Breast epithelium (tissue), 4 donors: Measurements from ENCODE around the gene L3MBTL2. TPM values are rescaled to one million over a fixed set of nuclear protein-coding genes. Genes with fewer than 3 reads are reported as not detected.

Experiments
- DNase-seq, 2 donors: peaks; one replicate each; pipeline ENCODE4 v3.0.0-alpha.2; 2019; ENCODE audit warnings: low spot score in 2 of 2
- H3K27ac ChIP-seq, 2 donors: fragments of 200-600 bp; sonication (generic) in 1 of 2; one replicate each; pipeline ENCODE4 v1.5.1; 2016 to 2019; ENCODE audit warnings: mild to moderate bottlenecking in 1 of 2
- H3K27me3 ChIP-seq, 2 donors: fragments of 200-600 bp; sonication (generic) in 1 of 2; one replicate each; pipeline versions ENCODE4 v1.5.1 to v1.6.0; 2017 to 2019; ENCODE audit warnings: control low read depth in 1 of 2, mild to moderate bottlenecking in 1 of 2
- H3K36me3 ChIP-seq: fragments of 200-600 bp; one replicate; pipeline ENCODE4 v1.5.1; 2019
- H3K4me1 ChIP-seq, 2 donors: fragments of 200-600 bp; sonication (generic); one replicate each; pipeline ENCODE4 v1.5.1; 2016 to 2019; ENCODE audit warnings: control low read depth in 1 of 2
- H3K4me3 ChIP-seq, 3 donors: fragments of 200-600 bp; sonication (generic); 1 replicate in 2 of 3; 2 replicates in 1 of 3; pipeline ENCODE4 v1.5.1; 2016 to 2019; ENCODE audit warnings: mild to moderate bottlenecking in 3 of 3, moderate library complexity in 2 of 3
- H3K9me3 ChIP-seq, 2 donors: fragments of 200-600 bp; sonication (generic) in 1 of 2; one replicate each; pipeline ENCODE4 v1.5.1; 2016 to 2019; ENCODE audit warnings: control low read depth in 1 of 2
- CTCF ChIP-seq, 3 donors: fragments of 450-650 bp; IDR thresholded peaks; one replicate each; pipeline ENCODE4 v1.5.1; 2016 to 2017; ENCODE audit warnings: antibody characterized with exemption in 3 of 3, mild to moderate bottlenecking in 3 of 3, moderate library complexity in 3 of 3
- POLR2A ChIP-seq: fragments of 450-650 bp; IDR thresholded peaks from one replicate; pipeline ENCODE4 v1.6.1; 2016; ENCODE audit warnings: antibody characterized with exemption, mild to moderate bottlenecking, moderate library complexity
- POLR2AphosphoS5 ChIP-seq, 3 donors: sonication (generic); formaldehyde crosslinking; IDR thresholded peaks; one replicate each; pipeline ENCODE4 v1.6.1; 2017; ENCODE audit warnings: antibody characterized with exemption in 3 of 3
- intact Hi-C: fragments of 100-400 bp; cut with DNase I; formaldehyde crosslinking; loops from one replicate; pipeline ENCODE4 v1.15.1; 2023; ENCODE audit warnings: low total_unique reads
- total RNA-seq, 3 donors: library from RNA; depleted of rRNA; stranded (reverse); fragments of >200 nt; gene quantifications; one replicate each; pipeline ENCODE4 v1.1.0, GENCODE V29; 2016

Gene L3MBTL2
- total RNA-seq, 3 donors from 2014 or later: 13.1 to 22.5 (median 17.0) TPM

- Histone ChIP-seq H3K4me3 (no peak overlapping the region), H3K9me3 (no peaks in the 10 kb centered on the region), H3K27me3 (no peaks in the 10 kb centered on the region), H3K4me1 (no peaks in the 10 kb centered on the region), H3K36me3 (no peaks in the 10 kb centered on the region), H3K27ac (no peak overlapping the region)
- no peak for DNase-seq
- no peak for TF ChIP-seq POLR2AphosphoS5 (IDR thresholded peaks at IDR 0.05)
- no peak for TF ChIP-seq CTCF (IDR thresholded peaks at IDR 0.05)
- TF ChIP-seq POLR2A: no peak
- intact Hi-C loops: no loop called here
These were observed 38.2 kb downstream of the L3MBTL2 start for GRCh38 chr22:41243361-41243760.

DNA sequence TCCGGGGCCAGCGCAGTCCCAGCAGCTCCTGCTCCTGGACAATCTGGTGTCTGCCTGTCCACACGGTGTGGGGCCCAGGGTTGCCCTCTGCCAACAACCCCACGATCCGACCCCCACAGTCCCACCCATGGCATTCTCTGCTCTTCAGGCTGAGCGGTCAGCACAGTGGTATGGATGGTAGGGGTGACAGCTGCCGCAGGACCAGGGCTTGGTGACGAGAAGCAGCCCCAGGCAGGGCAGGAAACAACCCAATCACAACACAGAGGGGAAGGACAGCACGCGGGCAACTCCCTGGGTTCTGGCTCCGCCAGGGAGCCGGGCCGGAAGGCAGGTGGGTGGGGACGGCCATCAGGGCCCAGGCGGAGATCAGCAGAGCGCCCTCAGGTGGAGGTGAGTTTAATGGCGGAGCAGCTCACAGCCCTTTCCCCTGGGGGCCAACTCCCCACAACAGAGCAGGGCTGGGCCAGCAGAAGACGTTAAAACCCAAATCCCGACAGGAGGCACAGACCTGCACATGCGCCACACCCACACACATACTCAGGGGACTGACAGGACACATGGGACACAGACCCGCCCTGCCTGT is 40.9 kb downstream of the L3MBTL2 start:
- no peaks in the 10 kb centered on the region for H3K4me1 ChIP-seq
- intact Hi-C loops: no loop called here
- H3K36me3 ChIP-seq: no peaks in the 10 kb centered on the region
- DNase-seq: no peak
- H3K27me3 ChIP-seq: no peaks in the 10 kb centered on the region
- TF ChIP-seq POLR2AphosphoS5 (IDR thresholded peaks at IDR 0.05) (no peak), CTCF (IDR thresholded peaks at IDR 0.05) (no peak), POLR2A (no peak)
- no peaks in the 10 kb centered on the region for H3K9me3 ChIP-seq
- H3K4me3 ChIP-seq: no peak overlapping the region
- no peak overlapping the region for H3K27ac ChIP-seq

GRCh38 chr22:41247703-41248102 is 42.6 kb downstream of the L3MBTL2 start:
- no peak for DNase-seq
- no peaks in the 10 kb centered on the region for H3K36me3 ChIP-seq
- intact Hi-C loops: no loop called here

GRCh38 chr22:41248314-41248713 is 43.2 kb downstream of the L3MBTL2 start:
- Histone ChIP-seq H3K4me1 (no peaks in the 10 kb centered on the region), H3K36me3 (no peaks in the 10 kb centered on the region), H3K27ac (no peak overlapping the region), H3K9me3 (no peaks in the 10 kb centered on the region), H3K4me3 (no peak overlapping the region), H3K27me3 (no peaks in the 10 kb centered on the region)
- DNase-seq: no peak
- TF ChIP-seq CTCF (IDR thresholded peaks at IDR 0.05): no peak
- no peak for TF ChIP-seq POLR2A
- no peak for TF ChIP-seq POLR2AphosphoS5 (IDR thresholded peaks at IDR 0.05)
- intact Hi-C loops: no loop called here

More at GRCh38 chr22:41247703-41248102, 42.6 kb downstream of the L3MBTL2 start:
- no peak for TF ChIP-seq POLR2AphosphoS5 (IDR thresholded peaks at IDR 0.05)
- no peak for TF ChIP-seq POLR2A
- TF ChIP-seq CTCF (IDR thresholded peaks at IDR 0.05): no peak
- Histone ChIP-seq H3K27me3 (no peaks in the 10 kb centered on the region), H3K9me3 (no peaks in the 10 kb centered on the region), H3K4me3 (no peak overlapping the region), H3K4me1 (no peaks in the 10 kb centered on the region), H3K27ac (no peak overlapping the region)

- Histone ChIP-seq H3K27me3 (no peaks in the 10 kb centered on the region), H3K27ac (no peak overlapping the region), H3K4me3 (no peak overlapping the region), H3K4me1 (no peaks in the 10 kb centered on the region), H3K9me3 (no peaks in the 10 kb centered on the region), H3K36me3 (no peaks in the 10 kb centered on the region)
- no peak for DNase-seq
- TF ChIP-seq CTCF (IDR thresholded peaks at IDR 0.05) (no peak), POLR2A (no peak), POLR2AphosphoS5 (IDR thresholded peaks at IDR 0.05) (no peak)
- intact Hi-C loops: no loop called here
These were observed 43.6 kb downstream of the L3MBTL2 start for GRCh38 chr22:41248758-41249157.
